ENCODE data around the gene TK2. TPM values are rescaled to one million over a fixed set of nuclear protein-coding genes. Genes with fewer than 3 reads are reported as not detected.
A peak's percentile ranks its signal among the peaks of the same experiment; 100 is the strongest.

Gene TK2
- total and polyA plus RNA-seq, 7 donors: 4.0 to 14.7 (median 10.0) TPM

DNA sequence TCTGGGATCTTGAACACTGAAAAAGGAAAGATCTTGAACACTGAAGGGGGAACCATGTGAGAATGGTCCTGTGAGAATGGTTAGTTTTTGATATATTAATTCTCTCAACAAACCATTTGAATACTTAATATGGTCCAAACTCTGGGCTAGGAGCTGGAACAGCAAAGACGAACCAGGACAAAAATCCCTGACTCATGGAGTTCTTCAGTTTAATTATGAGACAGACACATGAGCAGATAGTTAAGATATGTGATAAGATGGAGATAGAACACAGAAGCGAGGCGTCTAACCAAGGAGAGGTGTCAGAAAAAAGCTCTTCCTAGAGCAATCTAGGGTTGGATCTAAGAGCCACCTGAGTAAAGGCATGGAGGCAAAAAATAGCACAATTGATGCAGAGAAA is 4.1 kb upstream of the TK2 start:
- Histone ChIP-seq H3K27ac (no peak overlapping the region), H3K4me1 (peaks cover 32% of the 10 kb centered on the region), H3K4me3 (peak overlapping the region; percentile 68), H3K27me3 (ENCODE audit: insufficient read depth in 3 of 3, low read length in 2 of 3) (no peaks in the 10 kb centered on the region), H3K36me3 (ENCODE audit: insufficient read depth in 1 of 2, low read depth in 1 of 2) (peaks cover 0 to 3% of the 10 kb centered on the region in 2 donors), H3K9me3 (no peaks in the 10 kb centered on the region)
- intact Hi-C loops (cut with DNase I): loop anchor here in 1 of 2 donors (5.0 kb wide), 1 partner anchor 37 kb away; no protein-coding TSS in a partner anchor
- no peak for TF ChIP-seq CTCF (IDR thresholded peaks at IDR 0.05)
- DNase-seq (no peak), ATAC-seq (no peak)
- WGBS, 3 donors: 90 to 95% (median 94%) methylated on average over 3 of the region's 3 CpGs

DNA sequence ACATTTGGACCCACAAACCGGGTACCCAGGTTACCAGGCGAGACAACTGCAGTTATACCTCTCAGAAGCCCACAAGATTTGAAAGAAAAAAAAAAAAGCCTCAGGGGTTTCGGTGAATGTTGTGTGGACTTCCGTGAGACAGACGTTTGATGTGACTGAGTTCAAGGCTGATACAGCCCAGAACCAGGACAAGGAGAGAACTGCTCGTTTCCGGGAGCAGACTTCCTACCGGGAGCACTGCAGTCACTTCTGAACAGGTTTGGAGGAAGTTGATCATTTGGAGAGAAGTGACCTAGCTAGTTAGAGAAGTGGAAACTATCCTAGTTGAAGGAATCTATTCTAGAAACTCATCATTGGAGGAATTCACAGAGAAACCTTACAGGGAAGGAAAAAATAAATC is 3.3 kb upstream of the TK2 start:
- no peak for TF ChIP-seq CTCF (IDR thresholded peaks at IDR 0.05)
- intact Hi-C loops (cut with DNase I): loop anchor here in 1 of 2 donors (5.0 kb wide), 1 partner anchor 36 kb away; no protein-coding TSS in a partner anchor

DNA sequence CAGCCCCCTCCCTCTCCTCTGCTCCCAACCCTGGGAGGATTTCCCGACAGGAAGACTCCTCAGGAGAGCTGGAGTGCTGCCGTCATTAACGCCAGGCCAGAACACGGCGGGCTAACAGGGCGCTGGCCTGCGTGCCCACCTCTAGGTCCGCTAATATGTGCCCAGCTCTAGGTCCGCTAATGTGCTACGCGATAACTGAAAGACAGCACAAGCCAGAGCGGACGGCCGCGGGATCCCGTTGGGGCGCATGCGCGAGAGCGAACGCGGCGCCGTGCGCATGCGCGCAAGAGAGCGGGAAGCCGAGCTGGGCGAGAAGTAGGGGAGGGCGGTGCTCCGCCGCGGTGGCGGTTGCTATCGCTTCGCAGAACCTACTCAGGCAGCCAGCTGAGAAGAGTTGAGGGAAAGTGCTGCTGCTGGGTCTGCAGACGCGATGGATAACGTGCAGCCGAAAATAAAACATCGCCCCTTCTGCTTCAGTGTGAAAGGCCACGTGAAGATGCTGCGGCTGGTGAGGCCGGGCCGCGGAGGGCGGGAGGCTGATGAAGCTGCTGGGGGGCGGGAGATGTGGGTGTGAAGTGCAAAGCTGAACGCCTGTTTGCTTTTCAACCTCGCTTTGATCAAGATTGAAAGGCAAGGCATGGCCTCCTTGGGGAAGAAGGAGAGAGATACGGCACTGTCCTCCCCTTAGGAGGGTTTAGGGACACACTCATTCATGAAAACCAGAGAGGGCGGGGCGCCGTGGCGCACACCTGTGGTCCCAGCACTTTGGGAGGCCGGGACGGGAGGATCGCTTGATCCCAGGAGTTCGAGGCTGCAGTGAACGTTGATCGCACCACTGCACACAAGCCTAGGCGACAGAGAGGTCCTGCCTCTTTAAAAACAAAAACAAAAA is 2.6 kb upstream of the TK2 start, which contains the start of gene CKLF:
Gene CKLF, plus strand, starts transcription at position 291 of the 892 bp plus-strand sequence. Its CDS starts 140 bp downstream, at position 431.
- WGBS, 3 donors: 5% methylated on average over 62 to 63 of the region's 63 CpGs
- ATAC-seq (peak; percentile 85 to 91 (median 87)), DNase-seq (peak; percentile 89 to 95)
- no peak for TF ChIP-seq CTCF (IDR thresholded peaks at IDR 0.05)
- intact Hi-C loops (cut with DNase I): loop anchor here in 1 of 2 donors (5.0 kb wide), 1 partner anchor 35 kb away; no protein-coding TSS in a partner anchor
- Histone ChIP-seq H3K27me3 (ENCODE audit: insufficient read depth in 3 of 3, low read length in 2 of 3) (no peaks in the 10 kb centered on the region), H3K36me3 (ENCODE audit: insufficient read depth in 1 of 2, low read depth in 1 of 2) (peaks cover 0 to 6% of the 10 kb centered on the region in 2 donors), H3K4me1 (peaks cover 40% of the 10 kb centered on the region), H3K4me3 (peak within 1 kb of the TSS; percentile 68), H3K9me3 (no peaks in the 10 kb centered on the region), H3K27ac (peak within 1 kb of the TSS; percentile 86)

More for the DNA sequence above, 3.3 kb upstream of the TK2 start:
- no peaks in the 10 kb centered on the region for H3K9me3 ChIP-seq
- 28 to 33% (median 32%) methylated on average over 8 of the region's 8 CpGs for WGBS, 3 donors
- no peaks in the 10 kb centered on the region for H3K36me3 ChIP-seq (ENCODE audit: insufficient read depth in 1 of 2, low read depth in 1 of 2)
- H3K27me3 ChIP-seq (ENCODE audit: insufficient read depth in 3 of 3, low read length in 2 of 3): no peaks in the 10 kb centered on the region
- no peak for DNase-seq
- H3K27ac ChIP-seq: no peak overlapping the region
- peak overlapping the region; percentile 68 for H3K4me3 ChIP-seq
- no peak for ATAC-seq
- H3K4me1 ChIP-seq: peaks cover 40% of the 10 kb centered on the region

GRCh38 chr16:66551788-66552285 is 1.9 kb upstream of the TK2 start:
- TF ChIP-seq CTCF (IDR thresholded peaks at IDR 0.05): no peak
- ATAC-seq: peak in 2 of 4 donors; percentile 0 to 6

More at GRCh38 chr16:66551788-66552285, 1.9 kb upstream of the TK2 start:
- DNase-seq: no peak
- H3K27me3 ChIP-seq (ENCODE audit: insufficient read depth in 3 of 3, low read length in 2 of 3): no peaks in the 10 kb centered on the region
- H3K4me1 ChIP-seq: peaks cover 40% of the 10 kb centered on the region
- WGBS, 3 donors: 30 to 39% (median 33%) methylated on average over 8 of the region's 8 CpGs
- H3K4me3 ChIP-seq: peak overlapping the region; percentile 68
- H3K9me3 ChIP-seq: no peaks in the 10 kb centered on the region
- peak overlapping the region; percentile 86 for H3K27ac ChIP-seq
- intact Hi-C loops (cut with DNase I): loop anchor here in 1 of 2 donors (5.0 kb wide), 1 partner anchor 35 kb away; no protein-coding TSS in a partner anchor
- H3K36me3 ChIP-seq (ENCODE audit: insufficient read depth in 1 of 2, low read depth in 1 of 2): peaks cover 0 to 10% of the 10 kb centered on the region in 2 donors
